Measurements from ENCODE around the gene AP3M1. TPM values are rescaled to one million over a fixed set of nuclear protein-coding genes. Genes with fewer than 3 reads are reported as not detected.

AP3M1 gene
- total RNA-seq, 4 donors from 2014 or later: 19.7 to 24.7 (median 21.1) TPM

DNA sequence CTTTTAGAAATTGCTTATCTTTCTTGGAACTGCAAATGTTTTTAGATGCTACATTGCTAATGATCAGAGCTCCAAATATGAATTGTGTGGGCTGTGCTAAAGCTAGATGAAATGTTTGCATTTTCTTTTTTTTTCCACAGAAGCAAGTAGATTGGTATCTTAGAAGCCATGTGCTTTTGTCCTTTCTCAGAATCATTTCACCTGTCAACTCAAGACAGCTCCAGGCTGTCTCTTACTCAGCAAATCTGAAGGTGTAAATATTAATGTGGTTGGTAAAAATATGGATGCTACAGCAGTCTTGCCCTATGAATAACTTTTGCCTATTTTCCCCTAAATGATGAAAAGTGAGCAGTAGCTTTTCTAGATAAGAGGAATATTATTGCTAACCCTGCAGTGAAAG lies 41.2 kb downstream of the AP3M1 start:
- Histone ChIP-seq H3K36me3 (peaks cover 87% of the 10 kb centered on the region), H3K9me3 (no peaks in the 10 kb centered on the region), H3K4me3 (no peak overlapping the region), H3K4me1 (peaks cover 17% of the 10 kb centered on the region), H3K27ac (no peak overlapping the region), H3K27me3 (no peaks in the 10 kb centered on the region)
- no peak for DNase-seq (ENCODE audit: low spot score in 2 of 2)
- TF ChIP-seq POLR2A (IDR thresholded peaks at IDR 0.05) (no peak), EP300 (IDR thresholded peaks at IDR 0.05) (no peak), POLR2AphosphoS5 (IDR thresholded peaks at IDR 0.05) (no peak)
- TF ChIP-seq, protein P1, sequence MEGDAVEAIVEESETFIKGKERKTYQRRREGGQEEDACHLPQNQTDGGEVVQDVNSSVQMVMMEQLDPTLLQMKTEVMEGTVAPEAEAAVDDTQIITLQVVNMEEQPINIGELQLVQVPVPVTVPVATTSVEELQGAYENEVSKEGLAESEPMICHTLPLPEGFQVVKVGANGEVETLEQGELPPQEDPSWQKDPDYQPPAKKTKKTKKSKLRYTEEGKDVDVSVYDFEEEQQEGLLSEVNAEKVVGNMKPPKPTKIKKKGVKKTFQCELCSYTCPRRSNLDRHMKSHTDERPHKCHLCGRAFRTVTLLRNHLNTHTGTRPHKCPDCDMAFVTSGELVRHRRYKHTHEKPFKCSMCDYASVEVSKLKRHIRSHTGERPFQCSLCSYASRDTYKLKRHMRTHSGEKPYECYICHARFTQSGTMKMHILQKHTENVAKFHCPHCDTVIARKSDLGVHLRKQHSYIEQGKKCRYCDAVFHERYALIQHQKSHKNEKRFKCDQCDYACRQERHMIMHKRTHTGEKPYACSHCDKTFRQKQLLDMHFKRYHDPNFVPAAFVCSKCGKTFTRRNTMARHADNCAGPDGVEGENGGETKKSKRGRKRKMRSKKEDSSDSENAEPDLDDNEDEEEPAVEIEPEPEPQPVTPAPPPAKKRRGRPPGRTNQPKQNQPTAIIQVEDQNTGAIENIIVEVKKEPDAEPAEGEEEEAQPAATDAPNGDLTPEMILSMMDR (IDR thresholded peaks at IDR 0.05): no peak

DNA sequence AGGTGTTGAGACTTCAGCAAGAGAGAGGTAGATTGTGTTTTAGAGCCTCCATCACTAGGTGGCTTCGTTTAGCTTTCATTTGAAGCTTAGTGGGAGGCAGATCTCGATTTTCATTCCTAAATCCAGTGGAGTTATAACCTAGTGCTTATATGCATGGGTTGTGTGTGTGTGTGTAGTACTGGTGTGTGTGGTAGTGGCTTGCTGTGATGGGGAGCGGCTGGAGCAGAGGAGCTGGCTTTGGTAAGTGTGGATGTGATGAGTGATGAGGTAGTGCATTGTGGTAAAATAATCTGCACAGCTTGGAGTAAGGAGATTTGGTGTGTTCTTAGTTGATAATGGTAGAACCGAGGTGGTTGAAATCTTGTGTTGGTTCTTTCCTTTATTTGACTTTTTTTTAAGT lies 43.2 kb downstream of the AP3M1 start:
- Histone ChIP-seq H3K27ac (no peak overlapping the region), H3K27me3 (no peaks in the 10 kb centered on the region), H3K9me3 (no peaks in the 10 kb centered on the region), H3K4me3 (no peak overlapping the region), H3K4me1 (peaks cover 5% of the 10 kb centered on the region), H3K36me3 (peaks cover 94% of the 10 kb centered on the region)
- WGBS: 81% methylated on average over 4 of the region's 4 CpGs
- TF ChIP-seq EP300 (IDR thresholded peaks at IDR 0.05) (no peak), POLR2AphosphoS5 (IDR thresholded peaks at IDR 0.05) (no peak), POLR2A (IDR thresholded peaks at IDR 0.05) (no peak)
- TF ChIP-seq, protein P1 (IDR thresholded peaks at IDR 0.05): no peak
- DNase-seq (ENCODE audit: low spot score in 2 of 2): no peak

DNA sequence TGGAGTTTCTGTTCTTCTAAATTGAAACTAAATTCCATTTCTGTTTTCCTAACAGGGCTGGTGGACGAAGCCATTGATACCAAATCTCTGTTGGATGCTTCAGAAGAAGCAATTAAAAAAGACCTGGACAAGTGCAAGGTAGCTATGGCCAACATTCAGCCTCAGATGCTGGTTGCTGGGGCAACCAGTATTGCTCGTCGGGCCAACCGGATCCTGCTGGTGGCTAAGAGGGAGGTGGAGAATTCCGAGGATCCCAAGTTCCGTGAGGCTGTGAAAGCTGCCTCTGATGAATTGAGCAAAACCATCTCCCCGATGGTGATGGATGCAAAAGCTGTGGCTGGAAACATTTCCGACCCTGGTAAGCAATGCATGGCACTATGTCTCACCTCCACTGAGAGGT lies 45.6 kb downstream of the AP3M1 start:
- H3K9me3 ChIP-seq: no peaks in the 10 kb centered on the region
- no peak for DNase-seq (ENCODE audit: low spot score in 2 of 2)
- WGBS: 96% methylated on average over 8 of the region's 8 CpGs
- no peak overlapping the region for H3K27ac ChIP-seq
- H3K4me1 ChIP-seq: peaks cover 5% of the 10 kb centered on the region
- H3K4me3 ChIP-seq: no peak overlapping the region
- TF ChIP-seq POLR2AphosphoS5 (IDR thresholded peaks at IDR 0.05): no peak
- TF ChIP-seq POLR2A (IDR thresholded peaks at IDR 0.05): no peak
- TF ChIP-seq, protein P1 (IDR thresholded peaks at IDR 0.05): no peak
- TF ChIP-seq EP300 (IDR thresholded peaks at IDR 0.05): no peak
- H3K27me3 ChIP-seq: no peaks in the 10 kb centered on the region
- peaks cover 86% of the 10 kb centered on the region for H3K36me3 ChIP-seq

DNA sequence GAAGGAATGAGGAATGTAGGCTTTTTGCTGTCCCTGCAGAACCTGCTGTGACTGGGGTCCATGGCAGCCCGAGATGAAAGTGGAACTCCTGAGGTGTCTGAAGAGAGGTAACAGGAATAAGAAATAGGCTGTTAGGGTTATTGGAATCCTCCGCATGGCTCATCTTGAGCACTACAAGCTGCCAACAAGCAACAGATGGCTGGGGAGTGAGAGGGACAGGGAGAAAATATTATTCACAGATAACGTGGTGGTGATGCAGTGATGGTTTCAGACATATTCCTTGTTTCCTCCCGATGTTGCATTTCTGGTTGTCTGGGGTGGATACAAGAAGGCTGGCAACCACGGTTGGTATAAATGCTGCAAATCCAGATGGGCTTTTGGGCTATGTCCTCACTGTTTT lies 46.1 kb downstream of the AP3M1 start:
- Histone ChIP-seq H3K9me3 (no peaks in the 10 kb centered on the region), H3K27ac (no peak overlapping the region), H3K36me3 (peaks cover 85% of the 10 kb centered on the region), H3K4me1 (peaks cover 5% of the 10 kb centered on the region), H3K27me3 (no peaks in the 10 kb centered on the region), H3K4me3 (no peak overlapping the region)
- no peak for DNase-seq (ENCODE audit: low spot score in 2 of 2)
- WGBS: 83% methylated on average over 5 of the region's 5 CpGs
- TF ChIP-seq EP300 (IDR thresholded peaks at IDR 0.05) (no peak), POLR2A (IDR thresholded peaks at IDR 0.05) (no peak), POLR2AphosphoS5 (IDR thresholded peaks at IDR 0.05) (no peak)
- TF ChIP-seq, protein P1 (IDR thresholded peaks at IDR 0.05): no peak

DNA sequence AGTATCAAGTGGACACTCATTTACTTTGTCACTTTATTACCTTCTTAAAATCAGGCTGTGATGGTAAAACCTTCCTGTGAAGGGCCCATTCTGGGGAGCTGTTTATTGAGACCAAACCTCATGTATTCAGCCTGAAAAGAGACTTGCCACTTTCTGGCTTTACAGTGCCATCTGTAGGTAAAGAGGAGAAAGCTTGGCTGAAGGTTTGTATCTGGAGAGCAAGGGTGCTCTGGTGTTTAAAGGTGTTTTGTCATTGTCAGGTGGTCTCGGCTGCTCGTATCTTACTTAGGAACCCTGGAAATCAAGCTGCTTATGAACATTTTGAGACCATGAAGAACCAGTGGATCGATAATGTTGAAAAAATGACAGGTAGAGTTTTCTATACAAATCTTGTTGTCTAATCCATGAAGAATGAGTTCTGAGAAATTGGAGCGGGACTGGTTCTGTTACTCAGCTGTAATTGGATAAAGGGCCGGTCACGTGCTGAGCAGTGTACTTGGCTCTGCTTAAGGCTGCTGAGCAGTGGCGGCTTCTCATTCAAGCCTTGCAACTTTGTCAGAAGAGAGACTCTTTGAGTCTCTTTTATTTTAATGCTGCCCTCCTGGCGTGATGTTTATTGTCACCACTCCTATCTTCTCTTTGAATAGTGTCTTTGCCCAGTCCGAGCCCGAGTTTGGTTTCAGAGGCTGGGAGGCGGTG lies 46.9 kb downstream of the AP3M1 start:
- TF ChIP-seq, protein P1 (IDR thresholded peaks at IDR 0.05): no peak
- TF ChIP-seq EP300 (IDR thresholded peaks at IDR 0.05): no peak
- TF ChIP-seq POLR2A (IDR thresholded peaks at IDR 0.05): no peak
- TF ChIP-seq POLR2AphosphoS5 (IDR thresholded peaks at IDR 0.05): no peak
- Histone ChIP-seq H3K4me3 (no peak overlapping the region), H3K4me1 (peaks cover 5% of the 10 kb centered on the region), H3K36me3 (peaks cover 85% of the 10 kb centered on the region), H3K9me3 (no peaks in the 10 kb centered on the region), H3K27me3 (no peaks in the 10 kb centered on the region), H3K27ac (no peak overlapping the region)
- 86% methylated on average over 11 of the region's 11 CpGs for WGBS
- DNase-seq (ENCODE audit: low spot score in 2 of 2): no peak

Measured in suprapubic skin (tissue), 4 donors.